ENCODE data around the gene HCN1.
"Not testable (repeated sequence)": the region's sequence is repeated elsewhere in the genome, so short reads cannot be mapped to it uniquely, and the experiment has no call there.

HCN1 gene

GRCh38 chr5:45414620-45415573 is 281.3 kb downstream of the HCN1 start:
- no peak for DNase-seq

GRCh38 chr5:45411971-45412612 is 284.1 kb downstream of the HCN1 start:
- no peak for DNase-seq

- DNase-seq, result no peak
Observed at GRCh38 chr5:45410304-45410995, 285.7 kb downstream of the HCN1 start.

GRCh38 chr5:45408067-45408466 is 288.1 kb downstream of the HCN1 start:
- no peak for DNase-seq

GRCh38 chr5:45402804-45403455 is 293.2 kb downstream of the HCN1 start:
- no peak for DNase-seq

GRCh38 chr5:45399041-45399440 is 297.1 kb downstream of the HCN1 start:
- no peak for DNase-seq

- no peak for DNase-seq
Observed at GRCh38 chr5:45385321-45386058, 310.7 kb downstream of the HCN1 start.

- no peak for DNase-seq
Observed at GRCh38 chr5:45383985-45384384, 312.2 kb downstream of the HCN1 start.

GRCh38 chr5:45382583-45382982 is 313.6 kb downstream of the HCN1 start:
- DNase-seq, result no peak

GRCh38 chr5:45376417-45376816 is 319.8 kb downstream of the HCN1 start:
- DNase-seq, result no peak

GRCh38 chr5:45372629-45373028 is 323.6 kb downstream of the HCN1 start:
- DNase-seq, result no peak

- not testable (repeated sequence) for DNase-seq
Observed at GRCh38 chr5:45371423-45371822, 324.8 kb downstream of the HCN1 start.

- DNase-seq, result no peak
Observed at GRCh38 chr5:45355189-45355992, 340.8 kb downstream of the HCN1 start.

GRCh38 chr5:45336464-45336863 is 359.7 kb downstream of the HCN1 start:
- no peak for DNase-seq

GRCh38 chr5:45335978-45336377 is 360.2 kb downstream of the HCN1 start:
- DNase-seq, result no peak

- DNase-seq, result no peak
Observed at GRCh38 chr5:45335346-45335745, 360.8 kb downstream of the HCN1 start.

- no peak for DNase-seq
Observed at GRCh38 chr5:45334939-45335338, 361.2 kb downstream of the HCN1 start.

GRCh38 chr5:45312627-45313026 is 383.6 kb downstream of the HCN1 start:
- DNase-seq, result not testable (repeated sequence)

GRCh38 chr5:45295231-45295630 is 400.9 kb downstream of the HCN1 start:
- no peak for DNase-seq

- DNase-seq, result no peak
Observed at GRCh38 chr5:45288746-45289145, 407.4 kb downstream of the HCN1 start.

GRCh38 chr5:45284436-45284835 is 411.7 kb downstream of the HCN1 start:
- no peak for DNase-seq
